ENCODE results near the gene CLTB.

- TF ChIP-seq CTCF (IDR thresholded peaks at IDR 0.05) (no peak), EZH2 (IDR thresholded peaks at IDR 0.05; ENCODE audit: borderline replicate concordance, insufficient read depth, low read depth, low read length, poor library complexity, severe bottlenecking) (no peak)
Measured at GRCh38 chr5:176396330-176396729, 20.0 kb downstream of the CLTB start.

Data from B cell (primary cell).